ENCODE data around the gene NIPA2. TPM values are rescaled to one million over a fixed set of nuclear protein-coding genes. Genes with fewer than 3 reads are reported as not detected.

The NIPA2 gene
- total RNA-seq, 1 experiment from 2014 or later, result 87.2 TPM

DNA sequence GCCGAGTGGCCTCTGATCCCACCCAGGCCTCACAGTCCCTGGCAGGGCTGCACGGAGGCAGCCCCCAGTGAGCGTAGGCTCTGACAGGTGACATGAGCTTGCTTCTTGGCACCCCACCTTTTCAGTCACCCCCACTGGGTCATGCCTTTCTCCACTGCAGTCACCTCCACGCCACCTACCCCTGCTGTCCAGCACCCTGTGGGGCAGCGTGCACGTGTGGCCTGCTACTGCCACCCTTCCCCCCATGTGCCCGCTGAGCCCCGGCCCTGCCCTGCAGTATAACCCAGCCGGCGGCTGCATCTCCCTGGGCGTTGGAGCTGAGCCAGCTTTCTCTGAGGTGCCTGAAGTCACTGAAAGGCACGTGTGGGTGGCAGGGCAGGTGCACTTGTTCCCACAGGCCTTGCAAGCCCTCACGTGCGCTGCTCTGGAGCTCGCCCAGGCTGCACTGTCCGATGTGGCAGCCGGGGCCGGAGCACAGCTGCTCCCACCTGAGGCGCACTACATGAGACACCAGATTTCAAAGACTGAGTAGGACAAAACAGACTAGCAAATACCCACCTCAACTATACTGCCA lies 65.6 kb downstream of the NIPA2 start:
- DNase-seq (ENCODE audit: low spot score), result no peak
- CTCF ChIA-PET, result no interaction called here
- peaks cover 26% of the 10 kb centered on the region for H3K36me3 ChIP-seq (ENCODE audit: insufficient read depth, low read length, poor library complexity, severe bottlenecking)
- BruUV-seq (replicated peaks), result no TSS peak
- intact Hi-C loops (cut with micrococcal nuclease; ENCODE audit: unreplicated experiment), result no loop called here
- no peak overlapping the region for H3K4me3 ChIP-seq (ENCODE audit: low read depth, low read length, poor library complexity, severe bottlenecking)
- H3K27ac ChIP-seq (ENCODE audit: low read depth, low read length, poor library complexity, severe bottlenecking), result no peak overlapping the region
- H3K27me3 ChIP-seq (replicated peaks; ENCODE audit: insufficient read depth, low read depth, low read length, poor library complexity), result no peaks in the 10 kb centered on the region
- no peaks in the 10 kb centered on the region for H3K4me1 ChIP-seq (ENCODE audit: insufficient read depth, low read length, poor library complexity, severe bottlenecking)
- no peaks in the 10 kb centered on the region for H3K9me3 ChIP-seq (ENCODE audit: low read depth, low read length, poor library complexity, severe bottlenecking)
- TF ChIP-seq, protein P1, sequence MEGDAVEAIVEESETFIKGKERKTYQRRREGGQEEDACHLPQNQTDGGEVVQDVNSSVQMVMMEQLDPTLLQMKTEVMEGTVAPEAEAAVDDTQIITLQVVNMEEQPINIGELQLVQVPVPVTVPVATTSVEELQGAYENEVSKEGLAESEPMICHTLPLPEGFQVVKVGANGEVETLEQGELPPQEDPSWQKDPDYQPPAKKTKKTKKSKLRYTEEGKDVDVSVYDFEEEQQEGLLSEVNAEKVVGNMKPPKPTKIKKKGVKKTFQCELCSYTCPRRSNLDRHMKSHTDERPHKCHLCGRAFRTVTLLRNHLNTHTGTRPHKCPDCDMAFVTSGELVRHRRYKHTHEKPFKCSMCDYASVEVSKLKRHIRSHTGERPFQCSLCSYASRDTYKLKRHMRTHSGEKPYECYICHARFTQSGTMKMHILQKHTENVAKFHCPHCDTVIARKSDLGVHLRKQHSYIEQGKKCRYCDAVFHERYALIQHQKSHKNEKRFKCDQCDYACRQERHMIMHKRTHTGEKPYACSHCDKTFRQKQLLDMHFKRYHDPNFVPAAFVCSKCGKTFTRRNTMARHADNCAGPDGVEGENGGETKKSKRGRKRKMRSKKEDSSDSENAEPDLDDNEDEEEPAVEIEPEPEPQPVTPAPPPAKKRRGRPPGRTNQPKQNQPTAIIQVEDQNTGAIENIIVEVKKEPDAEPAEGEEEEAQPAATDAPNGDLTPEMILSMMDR (conservative IDR thresholded peaks at IDR 0.05; ENCODE audit: low read depth, low read length), result no peak
- TF ChIP-seq EZH2 (IDR thresholded peaks at IDR 0.05; ENCODE audit: borderline replicate concordance, low read depth, low read length, poor library complexity, severe bottlenecking), result no peak
- POLR2A ChIA-PET (ENCODE audit: low non-redundant PET), result no interaction called here

DNA sequence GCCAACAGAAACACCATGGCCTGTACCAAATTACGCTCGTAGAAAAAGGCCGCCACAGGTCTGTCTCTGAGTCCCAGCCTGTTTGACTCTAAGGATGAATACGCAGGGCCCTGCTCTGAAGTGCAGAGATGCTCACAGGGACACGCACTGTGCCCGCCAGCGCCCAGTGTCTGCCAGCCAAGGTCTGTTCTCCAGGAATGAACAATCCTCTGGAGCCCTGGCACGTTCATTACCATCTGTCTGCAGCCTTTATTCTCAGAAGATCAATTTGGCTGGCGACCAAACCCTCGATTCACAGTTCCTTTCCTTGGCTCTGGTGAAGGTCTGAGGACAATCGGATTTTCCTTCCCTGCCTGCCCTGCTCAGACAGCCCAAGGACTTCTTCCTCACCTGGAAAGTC lies 66.3 kb downstream of the NIPA2 start:
- ChIA-PET CTCF (no interaction called here), POLR2A (ENCODE audit: low non-redundant PET) (no interaction called here)
- TF ChIP-seq, protein P1 (conservative IDR thresholded peaks at IDR 0.05; ENCODE audit: low read depth, low read length), result no peak
- TF ChIP-seq EZH2 (IDR thresholded peaks at IDR 0.05; ENCODE audit: borderline replicate concordance, low read depth, low read length, poor library complexity, severe bottlenecking), result no peak
- no TSS peak for BruUV-seq (replicated peaks)
- Histone ChIP-seq H3K9me3 (ENCODE audit: low read depth, low read length, poor library complexity, severe bottlenecking) (no peaks in the 10 kb centered on the region), H3K4me1 (ENCODE audit: insufficient read depth, low read length, poor library complexity, severe bottlenecking) (no peaks in the 10 kb centered on the region), H3K27me3 (replicated peaks; ENCODE audit: insufficient read depth, low read depth, low read length, poor library complexity) (no peaks in the 10 kb centered on the region), H3K36me3 (ENCODE audit: insufficient read depth, low read length, poor library complexity, severe bottlenecking) (peaks cover 33% of the 10 kb centered on the region), H3K4me3 (ENCODE audit: low read depth, low read length, poor library complexity, severe bottlenecking) (no peak overlapping the region), H3K27ac (ENCODE audit: low read depth, low read length, poor library complexity, severe bottlenecking) (no peak overlapping the region)
- no peak for DNase-seq (ENCODE audit: low spot score)
- intact Hi-C loops (cut with micrococcal nuclease; ENCODE audit: unreplicated experiment), result loop anchor here (5.0 kb wide), 1 partner anchor 32 kb away; no protein-coding TSS in a partner anchor

DNA sequence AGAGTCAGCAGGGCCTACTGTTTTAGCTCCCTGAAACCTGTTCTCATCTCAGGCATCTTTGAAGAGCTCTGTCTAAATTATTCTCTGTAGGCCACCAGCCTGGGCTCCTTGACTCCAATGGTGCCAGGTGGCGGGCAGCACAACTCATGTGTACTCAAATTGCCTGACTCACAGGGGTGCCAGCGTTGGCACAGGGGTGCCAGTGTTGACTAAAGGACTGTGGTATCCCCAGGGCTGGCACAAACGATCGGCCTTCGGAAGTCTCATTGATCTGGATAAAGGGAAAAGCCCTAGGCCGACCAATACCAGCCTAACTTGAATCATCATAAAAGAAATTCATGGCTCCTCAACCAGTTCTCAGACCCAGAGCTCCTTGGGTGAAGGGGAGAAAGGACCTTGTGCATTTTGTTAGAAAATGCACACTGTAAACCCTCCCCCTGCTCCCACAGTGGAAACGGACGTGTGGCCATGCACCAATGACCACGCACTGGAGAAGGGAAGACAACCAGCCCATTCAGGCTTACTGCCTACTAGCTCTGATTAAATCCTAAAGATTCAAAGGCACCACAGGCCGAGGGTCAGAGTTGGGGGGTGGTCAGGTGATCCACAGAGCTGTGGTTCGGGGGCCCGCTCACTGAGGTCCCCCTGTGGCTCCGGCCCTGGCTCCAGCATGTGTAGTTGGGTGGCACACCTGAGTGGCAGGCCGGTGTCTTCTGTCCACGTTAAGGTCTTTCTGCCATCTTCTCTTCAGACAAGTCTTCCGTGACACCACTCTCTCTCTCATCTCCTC lies 68.9 kb downstream of the NIPA2 start:
- CTCF ChIA-PET, result no interaction called here
- Histone ChIP-seq H3K4me1 (ENCODE audit: insufficient read depth, low read length, poor library complexity, severe bottlenecking) (no peaks in the 10 kb centered on the region), H3K4me3 (ENCODE audit: low read depth, low read length, poor library complexity, severe bottlenecking) (no peak overlapping the region), H3K36me3 (ENCODE audit: insufficient read depth, low read length, poor library complexity, severe bottlenecking) (peaks cover 47% of the 10 kb centered on the region), H3K27me3 (replicated peaks; ENCODE audit: insufficient read depth, low read depth, low read length, poor library complexity) (no peaks in the 10 kb centered on the region), H3K27ac (ENCODE audit: low read depth, low read length, poor library complexity, severe bottlenecking) (no peak overlapping the region), H3K9me3 (ENCODE audit: low read depth, low read length, poor library complexity, severe bottlenecking) (no peaks in the 10 kb centered on the region)
- TF ChIP-seq EZH2 (IDR thresholded peaks at IDR 0.05; ENCODE audit: borderline replicate concordance, low read depth, low read length, poor library complexity, severe bottlenecking), result no peak
- TF ChIP-seq, protein P1 (conservative IDR thresholded peaks at IDR 0.05; ENCODE audit: low read depth, low read length), result no peak
- POLR2A ChIA-PET (ENCODE audit: low non-redundant PET), result no interaction called here
- no TSS peak for BruUV-seq (replicated peaks)
- DNase-seq (ENCODE audit: low spot score), result no peak
- intact Hi-C loops (cut with micrococcal nuclease; ENCODE audit: unreplicated experiment), result loop anchor here (5.0 kb wide), 1 partner anchor 35 kb away; no protein-coding TSS in a partner anchor
